CD14-positive monocyte (primary cell): ENCODE measurements around the gene ACVR1. TPM values are rescaled to one million over a fixed set of nuclear protein-coding genes. Genes with fewer than 3 reads are reported as not detected.

Experiments
- DNase-seq, 3 donors: peaks; one replicate each; pipeline ENCODE4 v3.0.0-alpha.2; 2011 to 2022
- H2AFZ ChIP-seq: 2 replicates; pipeline ENCODE4 v1.6.0; 2012; ENCODE audit warnings: mild to moderate bottlenecking, low read depth, low read length, inconsistent platforms; ENCODE audit not compliant: insufficient read depth, poor library complexity, severe bottlenecking
- H3K27ac ChIP-seq, 2 donors: 1 replicate in 1 of 2; 2 replicates in 1 of 2; pipeline ENCODE4 v1.5.1; 2012 to 2013; ENCODE audit warnings: low read length in 2 of 2, control low read depth in 1 of 2, inconsistent platforms in 1 of 2, low read depth in 1 of 2, mild to moderate bottlenecking in 1 of 2
- H3K27me3 ChIP-seq, 2 donors: one replicate each; pipeline versions ENCODE4 v1.6.0 to v1.6.1; 2011 to 2013; ENCODE audit warnings: low read length in 2 of 2; ENCODE audit not compliant: control insufficient read depth in 2 of 2, insufficient read depth in 2 of 2
- H3K36me3 ChIP-seq, 2 donors: replicated peaks in 1 of 2; 1 replicate in 1 of 2; 2 replicates in 1 of 2; pipeline versions ENCODE4 v1.5.1 to v1.6.1; 2012 to 2013; ENCODE audit warnings: low read length in 2 of 2, control low read depth in 1 of 2, inconsistent platforms in 1 of 2, mild to moderate bottlenecking in 1 of 2; ENCODE audit not compliant: insufficient read depth in 2 of 2, control insufficient read depth in 1 of 2
- H3K4me1 ChIP-seq, 2 donors: 1 replicate in 1 of 2; 2 replicates in 1 of 2; pipeline versions ENCODE4 v1.5.1 to v1.6.1; 2012 to 2013; ENCODE audit warnings: low read length in 2 of 2, control low read depth in 1 of 2, inconsistent platforms in 1 of 2, mild to moderate bottlenecking in 1 of 2, moderate library complexity in 1 of 2; ENCODE audit not compliant: insufficient read depth in 2 of 2, control insufficient read depth in 1 of 2
- H3K4me2 ChIP-seq: replicated peaks from 2 replicates; pipeline ENCODE3; 2012; ENCODE audit warnings: low read length, moderate library complexity, mild to moderate bottlenecking; ENCODE audit not compliant: poor library complexity, severe bottlenecking; ENCODE audit errors: extremely low read depth
- H3K4me3 ChIP-seq, 3 experiments: fragments of 200-600 bp in 1 of 3; sonication (generic) in 1 of 3; replicated peaks in 1 of 3; 1 replicate in 2 of 3; 2 replicates in 1 of 3; pipeline ENCODE4 v1.5.1; 2011 to 2013; ENCODE audit warnings: low read length in 3 of 3, mild to moderate bottlenecking in 3 of 3, control low read depth in 2 of 3, low read depth in 2 of 3, inconsistent platforms in 1 of 3, moderate library complexity in 1 of 3
- H3K79me2 ChIP-seq: 2 replicates; pipeline ENCODE4 v1.6.0; 2012; ENCODE audit warnings: mild to moderate bottlenecking, control low read depth, inconsistent platforms, low read length, moderate library complexity; ENCODE audit not compliant: insufficient read depth
- H3K9ac ChIP-seq: 2 replicates; pipeline ENCODE4 v1.6.0; 2017; ENCODE audit warnings: low read length, mild to moderate bottlenecking; ENCODE audit not compliant: insufficient read depth, poor library complexity, severe bottlenecking
- H3K9me3 ChIP-seq, 2 donors: replicated peaks in 1 of 2; 1 replicate in 1 of 2; 2 replicates in 1 of 2; pipeline versions ENCODE4 v1.5.1 to v1.6.1; 2012 to 2013; ENCODE audit warnings: low read length in 2 of 2, control low read depth in 1 of 2; ENCODE audit not compliant: control insufficient read depth in 1 of 2, insufficient read depth in 1 of 2
- H4K20me1 ChIP-seq: 2 replicates; pipeline ENCODE4 v1.6.0; 2012; ENCODE audit warnings: mild to moderate bottlenecking, low read length, control low read depth, moderate library complexity; ENCODE audit not compliant: insufficient read depth
- H3K27ac Mint-ChIP-seq, 7 donors: one replicate each; pipeline ENCODE4 v1.8.0; 2020; ENCODE audit warnings: mild to moderate bottlenecking in 7 of 7, mixed read lengths in 7 of 7, moderate library complexity in 6 of 7, inconsistent platforms in 2 of 7
- H3K27me3 Mint-ChIP-seq, 3 donors: one replicate each; pipeline ENCODE4 v1.8.0; 2021 to 2022; ENCODE audit warnings: low read depth in 3 of 3, mild to moderate bottlenecking in 3 of 3, mixed read lengths in 3 of 3, moderate library complexity in 3 of 3, inconsistent platforms in 1 of 3
- H3K36me3 Mint-ChIP-seq, 2 donors: one replicate each; pipeline ENCODE4 v1.8.0; 2020; ENCODE audit warnings: mixed read lengths in 2 of 2, inconsistent platforms in 1 of 2, mild to moderate bottlenecking in 1 of 2
- H3K4me1 Mint-ChIP-seq: one replicate; pipeline ENCODE4 v1.8.0; 2020; ENCODE audit warnings: mild to moderate bottlenecking, mixed read lengths
- H3K4me3 Mint-ChIP-seq, 2 donors: one replicate each; pipeline ENCODE4 v1.8.0; 2020; ENCODE audit warnings: mild to moderate bottlenecking in 2 of 2, mixed read lengths in 2 of 2, moderate library complexity in 1 of 2
- H3K9me3 Mint-ChIP-seq, 7 donors: one replicate each; pipeline ENCODE4 v1.8.0; 2020 to 2022; ENCODE audit warnings: mixed read lengths in 7 of 7, mild to moderate bottlenecking in 6 of 7, moderate library complexity in 6 of 7, inconsistent platforms in 2 of 7
- WGBS: methylation state at CpG from one replicate; pipeline ENCODE4 v1.1.5; 2013; ENCODE audit warnings: missing lambda C conversion rate; ENCODE audit not compliant: insufficient coverage; 5-methylcytosine and 5-hydroxymethylcytosine counted together
- intact Hi-C, 2 donors: fragments of 100-400 bp; cut with micrococcal nuclease; formaldehyde crosslinking; loops; one replicate each; pipeline versions ENCODE4 v1.15.0 to v1.15.1; 2023
- polyA plus RNA-seq, 3 donors: library from polyadenylated mRNA; depleted of rRNA in 1 of 3; unstranded in 2 of 3; stranded (reverse) in 1 of 3; fragments of 300-500 nt in 2 of 3; fragments of >200 nt in 1 of 3; fragmentation: Illumina TruSeq in 2 of 3; gene quantifications; 1 replicate in 2 of 3; 2 replicates in 1 of 3; pipeline ENCODE4 v1.2.3, GENCODE V29; 2012 to 2021
- TF ChIP-seq, protein P1 (sequence below): fragments of 200-600 bp; IDR thresholded peaks from one replicate; pipeline ENCODE4 v1.8.0; 2022; ENCODE audit warnings: antibody characterized with exemption, mild to moderate bottlenecking

Gene ACVR1
- polyA plus RNA-seq, 3 donors: 2.8 to 13.4 (median 4.9) TPM

GRCh38 chr2:157761520-157761919 lies 114.6 kb downstream of the ACVR1 start:
- Mint-ChIP-seq H3K36me3 (peaks cover 64 to 67% of the 10 kb centered on the region in 2 donors), H3K9me3 (peaks cover 9 to 21% (median 15%) of the 10 kb centered on the region in 7 donors)

DNA sequence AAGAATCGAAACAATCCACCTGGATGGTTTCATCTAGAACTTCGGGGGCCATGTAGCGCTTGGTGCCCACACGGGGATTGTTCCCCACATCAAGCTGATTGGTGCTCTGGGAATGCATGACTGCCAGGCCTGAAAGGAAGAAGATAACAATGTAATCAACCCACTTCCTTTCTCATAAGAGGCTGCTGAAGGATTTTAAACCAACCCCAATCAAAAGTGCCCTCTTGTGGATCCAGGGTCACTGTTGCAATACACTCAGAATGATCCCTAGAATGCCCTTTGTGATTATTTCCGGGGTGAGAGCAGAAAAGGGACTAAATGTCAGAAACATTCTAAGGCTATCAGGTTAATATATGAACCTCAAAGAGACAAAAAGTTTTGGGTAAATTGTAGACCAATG lies 115.2 kb downstream of the ACVR1 start:
- 93% methylated on average over 4 of the region's 5 CpGs for WGBS
- peaks cover 3 to 5% of the 10 kb centered on the region in 2 donors for H3K9me3 ChIP-seq
- H3K4me3 ChIP-seq: no peak overlapping the region
- peaks cover 66 to 69% of the 10 kb centered on the region in 2 donors for H3K36me3 Mint-ChIP-seq
- peaks cover 13 to 27% (median 17%) of the 10 kb centered on the region in 7 donors for H3K9me3 Mint-ChIP-seq
- H3K79me2 ChIP-seq: no peaks in the 10 kb centered on the region
- H3K27ac Mint-ChIP-seq: no peak overlapping the region
- no peak overlapping the region for H3K4me2 ChIP-seq
- intact Hi-C loops: no loop called here
- no peak for DNase-seq
- peaks cover 0 to 2% (median 2%) of the 10 kb centered on the region in 3 donors for H3K27me3 Mint-ChIP-seq
- no peaks in the 10 kb centered on the region for H3K27me3 ChIP-seq
- peaks cover 21 to 68% of the 10 kb centered on the region in 2 donors for H3K36me3 ChIP-seq
- no peaks in the 10 kb centered on the region for H4K20me1 ChIP-seq
- H3K9ac ChIP-seq: no peak overlapping the region
- TF ChIP-seq, protein P1, sequence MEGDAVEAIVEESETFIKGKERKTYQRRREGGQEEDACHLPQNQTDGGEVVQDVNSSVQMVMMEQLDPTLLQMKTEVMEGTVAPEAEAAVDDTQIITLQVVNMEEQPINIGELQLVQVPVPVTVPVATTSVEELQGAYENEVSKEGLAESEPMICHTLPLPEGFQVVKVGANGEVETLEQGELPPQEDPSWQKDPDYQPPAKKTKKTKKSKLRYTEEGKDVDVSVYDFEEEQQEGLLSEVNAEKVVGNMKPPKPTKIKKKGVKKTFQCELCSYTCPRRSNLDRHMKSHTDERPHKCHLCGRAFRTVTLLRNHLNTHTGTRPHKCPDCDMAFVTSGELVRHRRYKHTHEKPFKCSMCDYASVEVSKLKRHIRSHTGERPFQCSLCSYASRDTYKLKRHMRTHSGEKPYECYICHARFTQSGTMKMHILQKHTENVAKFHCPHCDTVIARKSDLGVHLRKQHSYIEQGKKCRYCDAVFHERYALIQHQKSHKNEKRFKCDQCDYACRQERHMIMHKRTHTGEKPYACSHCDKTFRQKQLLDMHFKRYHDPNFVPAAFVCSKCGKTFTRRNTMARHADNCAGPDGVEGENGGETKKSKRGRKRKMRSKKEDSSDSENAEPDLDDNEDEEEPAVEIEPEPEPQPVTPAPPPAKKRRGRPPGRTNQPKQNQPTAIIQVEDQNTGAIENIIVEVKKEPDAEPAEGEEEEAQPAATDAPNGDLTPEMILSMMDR: no peak
- H3K4me3 Mint-ChIP-seq: no peak overlapping the region
- H3K4me1 Mint-ChIP-seq: no peaks in the 10 kb centered on the region
- no peak overlapping the region for H2AFZ ChIP-seq
- no peak overlapping the region for H3K27ac ChIP-seq
- no peaks in the 10 kb centered on the region for H3K4me1 ChIP-seq

More at GRCh38 chr2:157761520-157761919, 114.6 kb downstream of the ACVR1 start:
- H3K27me3 ChIP-seq: no peaks in the 10 kb centered on the region
- intact Hi-C loops: no loop called here
- TF ChIP-seq, protein P1: no peak
- no peak overlapping the region for H3K4me3 ChIP-seq
- H3K79me2 ChIP-seq: no peaks in the 10 kb centered on the region
- H4K20me1 ChIP-seq: no peaks in the 10 kb centered on the region
- peaks cover 26 to 68% of the 10 kb centered on the region in 2 donors for H3K36me3 ChIP-seq
- peaks cover under 1 to 3% of the 10 kb centered on the region in 2 donors for H3K9me3 ChIP-seq
- no peak for DNase-seq
- H3K27me3 Mint-ChIP-seq: peaks cover 0 to 2% (median 2%) of the 10 kb centered on the region in 3 donors
- H3K27ac Mint-ChIP-seq: no peak overlapping the region
- no peaks in the 10 kb centered on the region for H3K4me1 Mint-ChIP-seq
- no peak overlapping the region for H2AFZ ChIP-seq
- H3K4me1 ChIP-seq: no peaks in the 10 kb centered on the region
- no peak overlapping the region for H3K4me3 Mint-ChIP-seq
- H3K4me2 ChIP-seq: no peak overlapping the region
- no peak overlapping the region for H3K9ac ChIP-seq
- H3K27ac ChIP-seq: no peak overlapping the region
